Panc1 (cell line): Measurements from ENCODE around the gene ENPP3. TPM values are rescaled to one million over a fixed set of nuclear protein-coding genes. Genes with fewer than 3 reads are reported as not detected.

Experiments used
- ATAC-seq: fragments of 200-7000 bp; cut with Tn5 transposase; 2 replicates; pipeline ENCODE4 v1.9.1; 2020; ENCODE audit warnings: mild to moderate bottlenecking, moderate library complexity
- BruUV-seq: library from RNA; stranded (reverse); fragments of 400-500 nt; replicated peaks from 2 replicates; lab custom pipeline; 2021; lab: Mats Ljungman, UMichigan
- CTCF ChIA-PET: fragments of 300-600 bp; sonication (Branson Sonifier 250); formaldehyde crosslinking; loops from one replicate; lab custom pipeline; 2022; ENCODE audit warnings: antibody characterized with exemption; lab: Charles Lee
- POLR2A ChIA-PET: fragments of 300-600 bp; sonication (Branson Sonifier 250); formaldehyde crosslinking; loops from one replicate; lab custom pipeline; 2022; ENCODE audit warnings: antibody characterized with exemption; lab: Charles Lee
- DNase-seq: peaks from one replicate; pipeline ENCODE4 v3.0.0-alpha.2; 2010; ENCODE audit warnings: low read depth, low spot score
- H3K27ac ChIP-seq: 2 replicates; pipeline ENCODE4 v1.5.1; 2011; ENCODE audit warnings: mild to moderate bottlenecking, low read length, inconsistent platforms
- H3K27me3 ChIP-seq: fragments of 200-500 bp; sonication (Bioruptor generic); 2 replicates; pipeline ENCODE4 v1.6.0; 2014; ENCODE audit warnings: low read length, inconsistent platforms; ENCODE audit not compliant: control insufficient read depth, insufficient read depth
- H3K36me3 ChIP-seq: fragments of 200-500 bp; sonication (Bioruptor generic); 2 replicates; pipeline ENCODE4 v1.5.1; 2014; ENCODE audit warnings: inconsistent platforms, mild to moderate bottlenecking, low read length, moderate library complexity; ENCODE audit not compliant: control insufficient read depth, insufficient read depth
- H3K4me1 ChIP-seq: 2 replicates; pipeline ENCODE4 v1.5.1; 2011; ENCODE audit warnings: inconsistent platforms, mild to moderate bottlenecking, low read length, moderate library complexity; ENCODE audit not compliant: control insufficient read depth, insufficient read depth
- H3K4me3 ChIP-seq, 2 experiments: 2 replicates each; pipeline ENCODE4 v1.5.1; 2011 to 2012; ENCODE audit warnings: low read depth in 2 of 2, low read length in 2 of 2, mild to moderate bottlenecking in 2 of 2, inconsistent platforms in 1 of 2, moderate library complexity in 1 of 2
- H3K9me3 ChIP-seq: fragments of 200-500 bp; sonication (Bioruptor generic); 2 replicates; pipeline ENCODE4 v1.5.1; 2014; ENCODE audit warnings: low read depth, mild to moderate bottlenecking, inconsistent platforms, low read length, moderate library complexity; ENCODE audit not compliant: control insufficient read depth, insufficient read depth
- CTCF ChIP-seq: fragments of 450-650 bp; IDR thresholded peaks from 2 replicates; pipeline ENCODE4 v1.5.1; 2017; ENCODE audit warnings: mild to moderate bottlenecking
- POLR2AphosphoS5 ChIP-seq: IDR thresholded peaks from 2 replicates; pipeline ENCODE4 v1.6.1; 2012; ENCODE audit warnings: mild to moderate bottlenecking, low read depth, low read length, moderate library complexity
- SIN3A ChIP-seq: IDR thresholded peaks from 2 replicates; pipeline ENCODE4 v1.6.1; 2012; ENCODE audit warnings: low read depth, mild to moderate bottlenecking, low read length, moderate library complexity, borderline replicate concordance; ENCODE audit not compliant: insufficient read depth
- TCF7L2 ChIP-seq: IDR thresholded peaks from 2 replicates; pipeline ENCODE4 v1.6.1; 2011; ENCODE audit warnings: mild to moderate bottlenecking, low read depth, low read length, inconsistent platforms
- in situ Hi-C: cut with HindIII; loops from 2 replicates; pipeline ENCODE4 v1.10.0; 2016; ENCODE audit warnings: low sequenced_read_pairs, low pct_unique_long_range_greater_than_20kb
- intact Hi-C: fragments of 100-400 bp; cut with micrococcal nuclease; formaldehyde crosslinking; loops from one replicate; pipeline ENCODE4 v1.10.0; 2022; ENCODE audit not compliant: unreplicated experiment
- total RNA-seq: library from RNA; stranded (reverse); gene quantifications from one replicate; pipeline ENCODE4 v1.2.1, GENCODE V29; 2021; ENCODE audit not compliant: unreplicated experiment
- TF ChIP-seq, protein P1 (sequence below), 2 experiments: IDR thresholded peaks; 2 replicates each; pipeline ENCODE4 v1.6.1; 2011 to 2012; ENCODE audit warnings: low read depth in 2 of 2, control low read depth in 1 of 2, low read length in 1 of 2, mild to moderate bottlenecking in 1 of 2, moderate library complexity in 1 of 2; ENCODE audit not compliant: insufficient read depth in 1 of 2

The ENPP3 gene
- total RNA-seq, 1 experiment from 2014 or later: not detected

- ATAC-seq: no peak
Measured at GRCh38 chr6:131651782-131652181, 14.7 kb downstream of the ENPP3 start.

DNA sequence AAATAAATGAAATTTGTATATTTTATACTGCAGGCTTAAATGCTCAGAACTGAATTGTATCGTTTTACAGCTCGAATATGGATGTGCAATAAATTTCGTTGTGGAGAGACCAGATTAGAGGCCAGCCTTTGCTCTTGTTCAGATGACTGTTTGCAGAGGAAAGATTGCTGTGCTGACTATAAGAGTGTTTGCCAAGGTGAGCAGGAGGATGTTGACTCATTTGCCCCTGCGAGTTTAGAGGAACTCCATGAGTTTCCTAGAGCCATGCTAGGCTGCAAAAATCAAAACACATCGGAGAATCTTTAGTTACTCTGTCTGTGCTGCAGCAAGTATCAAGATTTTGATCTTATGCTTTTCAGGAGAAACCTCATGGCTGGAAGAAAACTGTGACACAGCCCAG is 15.4 kb downstream of the ENPP3 start:
- ChIA-PET CTCF (no interaction called here), POLR2A (no interaction called here)
- in situ Hi-C loops (no loop called here), intact Hi-C loops (no loop called here)
- Histone ChIP-seq H3K27ac (no peak overlapping the region), H3K9me3 (no peaks in the 10 kb centered on the region), H3K4me1 (no peaks in the 10 kb centered on the region; the same call in 1 of the 2 replicates), H3K36me3 (no peaks in the 10 kb centered on the region), H3K27me3 (no peaks in the 10 kb centered on the region), H3K4me3 (no peak overlapping the region)
- peak; percentile 81 for ATAC-seq
- no TSS peak for BruUV-seq
- DNase-seq: no peak
- TF ChIP-seq POLR2AphosphoS5 (no peak), SIN3A (no peak), CTCF (no peak), TCF7L2 (no peak)
- TF ChIP-seq, protein P1, sequence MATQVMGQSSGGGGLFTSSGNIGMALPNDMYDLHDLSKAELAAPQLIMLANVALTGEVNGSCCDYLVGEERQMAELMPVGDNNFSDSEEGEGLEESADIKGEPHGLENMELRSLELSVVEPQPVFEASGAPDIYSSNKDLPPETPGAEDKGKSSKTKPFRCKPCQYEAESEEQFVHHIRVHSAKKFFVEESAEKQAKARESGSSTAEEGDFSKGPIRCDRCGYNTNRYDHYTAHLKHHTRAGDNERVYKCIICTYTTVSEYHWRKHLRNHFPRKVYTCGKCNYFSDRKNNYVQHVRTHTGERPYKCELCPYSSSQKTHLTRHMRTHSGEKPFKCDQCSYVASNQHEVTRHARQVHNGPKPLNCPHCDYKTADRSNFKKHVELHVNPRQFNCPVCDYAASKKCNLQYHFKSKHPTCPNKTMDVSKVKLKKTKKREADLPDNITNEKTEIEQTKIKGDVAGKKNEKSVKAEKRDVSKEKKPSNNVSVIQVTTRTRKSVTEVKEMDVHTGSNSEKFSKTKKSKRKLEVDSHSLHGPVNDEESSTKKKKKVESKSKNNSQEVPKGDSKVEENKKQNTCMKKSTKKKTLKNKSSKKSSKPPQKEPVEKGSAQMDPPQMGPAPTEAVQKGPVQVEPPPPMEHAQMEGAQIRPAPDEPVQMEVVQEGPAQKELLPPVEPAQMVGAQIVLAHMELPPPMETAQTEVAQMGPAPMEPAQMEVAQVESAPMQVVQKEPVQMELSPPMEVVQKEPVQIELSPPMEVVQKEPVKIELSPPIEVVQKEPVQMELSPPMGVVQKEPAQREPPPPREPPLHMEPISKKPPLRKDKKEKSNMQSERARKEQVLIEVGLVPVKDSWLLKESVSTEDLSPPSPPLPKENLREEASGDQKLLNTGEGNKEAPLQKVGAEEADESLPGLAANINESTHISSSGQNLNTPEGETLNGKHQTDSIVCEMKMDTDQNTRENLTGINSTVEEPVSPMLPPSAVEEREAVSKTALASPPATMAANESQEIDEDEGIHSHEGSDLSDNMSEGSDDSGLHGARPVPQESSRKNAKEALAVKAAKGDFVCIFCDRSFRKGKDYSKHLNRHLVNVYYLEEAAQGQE (IDR thresholded peaks at IDR 0.05; ENCODE audit: insufficient read depth in 1 of 2, low read depth in 2 of 2, low read length in 1 of 2): no peak

More at GRCh38 chr6:131651782-131652181, 14.7 kb downstream of the ENPP3 start:
- in situ Hi-C loops: no loop called here
- intact Hi-C loops: no loop called here
- ChIA-PET CTCF (no interaction called here), POLR2A (no interaction called here)
- H3K4me1 ChIP-seq: no peaks in the 10 kb centered on the region; the same call in 1 of the 2 replicates
- H3K9me3 ChIP-seq: no peaks in the 10 kb centered on the region
- TF ChIP-seq, protein P1 (IDR thresholded peaks at IDR 0.05; ENCODE audit: insufficient read depth in 1 of 2, low read depth in 2 of 2, low read length in 1 of 2): no peak
- TF ChIP-seq TCF7L2: no peak
- no peak for TF ChIP-seq SIN3A
- TF ChIP-seq CTCF: no peak
- TF ChIP-seq POLR2AphosphoS5: no peak
- BruUV-seq: no TSS peak
- H3K36me3 ChIP-seq: no peaks in the 10 kb centered on the region
- no peak for DNase-seq
- no peaks in the 10 kb centered on the region for H3K27me3 ChIP-seq
- H3K4me3 ChIP-seq: no peak overlapping the region
- no peak overlapping the region for H3K27ac ChIP-seq
